Measurements from ENCODE around the gene COL1A1. TPM values are rescaled to one million over a fixed set of nuclear protein-coding genes. Genes with fewer than 3 reads are reported as not detected.

The COL1A1 gene
- total RNA-seq, 1 experiment from 2014 or later: 4.5 TPM

DNA sequence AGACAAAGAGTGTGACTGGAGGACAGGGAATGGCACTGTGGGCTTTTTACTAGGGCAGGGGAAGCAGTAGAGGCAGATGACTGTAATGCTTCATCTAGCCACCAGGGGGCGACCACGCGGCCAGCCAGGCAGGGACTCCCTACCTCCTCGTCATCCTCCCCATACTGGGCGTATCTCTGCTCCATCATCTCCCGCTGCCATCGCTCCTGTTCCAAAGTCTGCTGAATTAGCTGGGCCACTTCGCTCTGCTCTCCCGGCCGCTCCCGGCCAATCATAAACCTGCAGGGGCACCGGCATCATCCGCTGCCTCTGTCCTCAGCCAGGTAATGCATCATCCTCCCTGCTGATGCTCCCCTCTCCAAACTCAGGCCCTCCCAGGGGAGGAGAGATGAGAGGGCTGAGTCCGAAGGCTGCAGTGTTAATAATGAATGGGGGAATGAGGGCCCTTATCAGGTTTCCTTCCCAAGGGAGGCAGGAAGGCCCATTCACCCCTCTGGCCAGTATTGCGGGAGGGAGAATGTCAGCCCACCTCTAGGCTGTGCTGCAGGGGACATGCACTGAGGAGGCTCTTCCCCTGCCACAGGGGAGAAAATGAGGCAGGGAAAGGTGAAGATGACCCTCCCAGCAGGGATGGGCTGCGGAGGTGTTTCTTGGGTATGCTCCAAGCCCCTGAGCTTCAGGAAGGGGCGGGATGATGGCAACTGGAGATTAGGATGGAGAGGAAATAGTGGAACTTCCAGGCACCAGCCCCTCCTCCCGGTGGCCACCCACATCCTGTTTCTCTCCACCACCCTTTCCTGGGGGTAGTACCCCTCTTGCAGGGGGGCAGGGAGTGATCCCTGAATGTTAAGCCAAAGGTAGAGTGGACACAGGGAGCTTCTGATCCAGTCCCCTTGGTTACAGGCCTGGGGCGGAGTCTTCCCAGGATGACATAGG, 61.2 kb downstream of the COL1A1 start:
- peak; percentile 73 for DNase-seq (ENCODE audit: unreplicated experiment)
- BruUV-seq (replicated peaks): no TSS peak
- Mint-ChIP-seq H3K4me3 (ENCODE audit: unreplicated experiment) (no peak overlapping the region), H3K9me3 (ENCODE audit: unreplicated experiment) (no peaks in the 10 kb centered on the region), H3K27ac (ENCODE audit: low read depth, unreplicated experiment) (no peak overlapping the region), H3K4me1 (ENCODE audit: insufficient read depth, unreplicated experiment) (peaks cover 13% of the 10 kb centered on the region), H3K36me3 (ENCODE audit: insufficient read depth, unreplicated experiment) (peaks cover 74% of the 10 kb centered on the region), H3K27me3 (ENCODE audit: insufficient read depth, unreplicated experiment) (no peaks in the 10 kb centered on the region)
- ChIA-PET CTCF (interaction anchor here (0.6 to 3.1 kb wide), 20 partner anchors 11 to 1319 kb away, joined by 3 to 16 read pairs (median 4); partner anchors contain the start of genes PDK2 and SAMD14), POLR2A (interaction anchor here (0.7 to 1.5 kb wide), 3 partner anchors 16 to 273 kb away, joined by 4 to 5 read pairs (median 4); no protein-coding TSS in a partner anchor)
- intact Hi-C loops (cut with micrococcal nuclease): loop anchor here (1.0 kb wide), 1 partner anchor 21 kb away; no protein-coding TSS in a partner anchor
- TF ChIP-seq, protein P1, sequence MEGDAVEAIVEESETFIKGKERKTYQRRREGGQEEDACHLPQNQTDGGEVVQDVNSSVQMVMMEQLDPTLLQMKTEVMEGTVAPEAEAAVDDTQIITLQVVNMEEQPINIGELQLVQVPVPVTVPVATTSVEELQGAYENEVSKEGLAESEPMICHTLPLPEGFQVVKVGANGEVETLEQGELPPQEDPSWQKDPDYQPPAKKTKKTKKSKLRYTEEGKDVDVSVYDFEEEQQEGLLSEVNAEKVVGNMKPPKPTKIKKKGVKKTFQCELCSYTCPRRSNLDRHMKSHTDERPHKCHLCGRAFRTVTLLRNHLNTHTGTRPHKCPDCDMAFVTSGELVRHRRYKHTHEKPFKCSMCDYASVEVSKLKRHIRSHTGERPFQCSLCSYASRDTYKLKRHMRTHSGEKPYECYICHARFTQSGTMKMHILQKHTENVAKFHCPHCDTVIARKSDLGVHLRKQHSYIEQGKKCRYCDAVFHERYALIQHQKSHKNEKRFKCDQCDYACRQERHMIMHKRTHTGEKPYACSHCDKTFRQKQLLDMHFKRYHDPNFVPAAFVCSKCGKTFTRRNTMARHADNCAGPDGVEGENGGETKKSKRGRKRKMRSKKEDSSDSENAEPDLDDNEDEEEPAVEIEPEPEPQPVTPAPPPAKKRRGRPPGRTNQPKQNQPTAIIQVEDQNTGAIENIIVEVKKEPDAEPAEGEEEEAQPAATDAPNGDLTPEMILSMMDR (IDR thresholded peaks at IDR 0.05; ENCODE audit: unreplicated experiment): peak; percentile 91

DNA sequence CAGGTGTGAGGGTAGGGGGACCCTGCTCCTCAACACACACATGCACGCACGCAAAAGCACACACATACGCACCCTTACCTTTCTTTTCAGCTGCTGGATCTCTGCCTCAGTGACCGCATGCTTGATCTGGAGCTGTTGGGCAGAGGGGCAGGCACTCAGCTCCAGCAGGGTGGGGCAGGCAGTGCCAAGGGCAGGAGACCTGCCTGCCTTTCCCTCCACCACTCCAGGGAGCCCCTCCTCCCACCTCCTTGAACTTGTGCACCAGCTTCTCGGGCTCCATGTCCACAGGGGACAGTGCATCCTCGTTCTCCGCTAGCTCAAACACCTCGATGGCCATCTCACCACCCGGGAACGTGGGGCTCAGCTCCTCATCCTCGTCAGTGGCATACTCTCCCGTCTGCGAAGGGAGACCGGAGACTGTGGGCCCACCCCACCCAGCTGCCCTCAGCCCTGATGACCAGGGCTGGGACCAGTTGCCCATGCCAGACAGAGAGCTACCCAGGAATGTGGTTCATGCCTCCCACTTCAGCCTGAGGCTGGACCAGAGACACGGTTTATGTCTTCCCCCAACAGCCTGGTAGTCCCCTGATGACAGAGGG, 62.1 kb downstream of the COL1A1 start:
- Mint-ChIP-seq H3K4me3 (ENCODE audit: unreplicated experiment) (no peak overlapping the region), H3K27me3 (ENCODE audit: insufficient read depth, unreplicated experiment) (no peaks in the 10 kb centered on the region), H3K4me1 (ENCODE audit: insufficient read depth, unreplicated experiment) (peaks cover 3% of the 10 kb centered on the region), H3K9me3 (ENCODE audit: unreplicated experiment) (no peaks in the 10 kb centered on the region), H3K36me3 (ENCODE audit: insufficient read depth, unreplicated experiment) (peaks cover 75% of the 10 kb centered on the region), H3K27ac (ENCODE audit: low read depth, unreplicated experiment) (no peak overlapping the region)
- intact Hi-C loops (cut with micrococcal nuclease): no loop called here
- ChIA-PET POLR2A (interaction anchor here (0.7 to 1.5 kb wide), 3 partner anchors 13 to 272 kb away, joined by 4 to 5 read pairs (median 4); no protein-coding TSS in a partner anchor), CTCF (interaction anchor here (0.6 to 2.7 kb wide), 25 partner anchors 8 to 1318 kb away, joined by 3 to 16 read pairs (median 5); partner anchors contain the start of gene PDK2)
- TF ChIP-seq, protein P1 (IDR thresholded peaks at IDR 0.05; ENCODE audit: unreplicated experiment): no peak
- no peak for DNase-seq (ENCODE audit: unreplicated experiment)
- no TSS peak for BruUV-seq (replicated peaks)

DNA sequence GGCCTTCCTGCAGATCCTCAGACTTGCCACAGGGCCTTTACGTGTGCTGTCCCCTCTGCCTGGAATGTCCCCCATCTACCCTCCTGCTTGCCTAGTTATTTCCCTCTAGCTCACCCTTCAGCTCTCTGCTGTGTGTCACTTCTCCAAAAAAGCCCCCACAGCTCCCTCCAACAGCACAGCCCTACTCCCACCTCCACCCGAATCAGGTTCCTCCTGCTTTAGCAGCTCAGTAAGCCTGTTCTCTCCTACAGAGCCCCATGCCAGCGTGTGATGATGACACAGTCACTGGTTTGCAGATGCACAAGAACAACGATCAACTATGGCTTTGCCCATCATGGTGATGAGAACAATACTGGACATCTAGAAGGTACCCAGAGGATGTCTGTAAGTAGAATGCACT, 64.4 kb downstream of the COL1A1 start:
- no TSS peak for BruUV-seq (replicated peaks)
- Mint-ChIP-seq H3K4me3 (ENCODE audit: unreplicated experiment) (no peak overlapping the region), H3K9me3 (ENCODE audit: unreplicated experiment) (no peaks in the 10 kb centered on the region), H3K4me1 (ENCODE audit: insufficient read depth, unreplicated experiment) (no peaks in the 10 kb centered on the region), H3K36me3 (ENCODE audit: insufficient read depth, unreplicated experiment) (peaks cover 70% of the 10 kb centered on the region), H3K27me3 (ENCODE audit: insufficient read depth, unreplicated experiment) (no peaks in the 10 kb centered on the region), H3K27ac (ENCODE audit: low read depth, unreplicated experiment) (peak overlapping the region; percentile 65)
- ChIA-PET CTCF (interaction anchor here (0.5 to 1.6 kb wide), 5 partner anchors 20 to 57 kb away, joined by 3 to 9 read pairs (median 6); no protein-coding TSS in a partner anchor), POLR2A (interaction anchor here (0.7 to 0.9 kb wide), 2 partner anchors 14 to 21 kb away, joined by 3 read pairs; no protein-coding TSS in a partner anchor)
- TF ChIP-seq, protein P1 (IDR thresholded peaks at IDR 0.05; ENCODE audit: unreplicated experiment): no peak
- DNase-seq (ENCODE audit: unreplicated experiment): no peak
- intact Hi-C loops (cut with micrococcal nuclease): no loop called here

Measured in MCF 10A (cell line).